ENCODE measurements around the gene MSH3.
"Not testable (repeated sequence)": the region's sequence is repeated elsewhere in the genome, so short reads cannot be mapped to it uniquely, and the experiment has no call there.

MSH3 gene

GRCh38 chr5:80809451-80809850 lies 155.0 kb downstream of the MSH3 start:
- DNase-seq (ENCODE audit: extremely low read depth, low read depth): no peak
- TF ChIP-seq CTCF (IDR thresholded peaks at IDR 0.05; ENCODE audit: low read depth, low read length): no peak

DNA sequence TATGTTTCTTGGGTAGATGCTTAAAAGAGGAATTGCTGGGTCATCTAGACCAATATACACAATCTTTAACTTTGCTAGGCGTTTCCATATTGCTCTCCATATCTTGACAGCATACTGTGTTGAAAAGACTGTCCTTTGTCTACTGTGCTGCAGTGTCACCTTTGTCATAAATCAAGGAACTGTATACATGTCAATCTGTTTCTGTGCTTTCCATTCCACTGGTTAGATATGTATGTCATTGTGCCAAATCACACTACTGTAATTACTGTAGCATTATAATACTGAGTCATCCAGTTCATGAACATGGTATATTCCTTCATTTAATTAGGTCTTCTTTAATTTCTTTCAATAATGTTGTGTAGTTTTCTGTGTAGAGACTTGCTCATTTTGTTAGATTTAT lies 156.0 kb downstream of the MSH3 start:
- no peak for DNase-seq (ENCODE audit: extremely low read depth, low read depth)
- no peak for TF ChIP-seq CTCF (IDR thresholded peaks at IDR 0.05; ENCODE audit: low read depth, low read length)

DNA sequence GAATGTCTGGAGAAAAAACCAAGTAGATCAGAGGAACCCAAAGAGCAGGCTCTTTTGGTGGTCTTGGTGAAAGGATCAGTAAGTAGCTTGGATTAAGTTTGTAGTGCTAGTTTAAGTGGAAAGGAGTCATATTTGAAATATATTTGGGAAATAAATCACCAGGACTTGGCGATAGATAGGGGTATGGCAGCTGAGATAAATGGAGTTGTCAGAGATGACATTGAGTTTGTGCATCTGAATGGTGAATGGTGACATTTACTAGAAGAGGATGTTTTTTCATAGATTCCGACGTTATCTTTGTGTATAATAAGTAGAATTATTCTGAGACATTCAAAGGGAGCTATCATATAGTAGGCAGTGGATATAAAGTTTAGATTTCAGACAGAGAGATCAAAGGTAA lies 162.1 kb downstream of the MSH3 start:
- TF ChIP-seq CTCF (IDR thresholded peaks at IDR 0.05; ENCODE audit: low read depth, low read length): no peak
- no peak for DNase-seq (ENCODE audit: extremely low read depth, low read depth)

- no peak for DNase-seq (ENCODE audit: extremely low read depth, low read depth)
- no peak for TF ChIP-seq CTCF (IDR thresholded peaks at IDR 0.05; ENCODE audit: low read depth, low read length)
Observed at GRCh38 chr5:80820685-80821084, 166.2 kb downstream of the MSH3 start.

DNA sequence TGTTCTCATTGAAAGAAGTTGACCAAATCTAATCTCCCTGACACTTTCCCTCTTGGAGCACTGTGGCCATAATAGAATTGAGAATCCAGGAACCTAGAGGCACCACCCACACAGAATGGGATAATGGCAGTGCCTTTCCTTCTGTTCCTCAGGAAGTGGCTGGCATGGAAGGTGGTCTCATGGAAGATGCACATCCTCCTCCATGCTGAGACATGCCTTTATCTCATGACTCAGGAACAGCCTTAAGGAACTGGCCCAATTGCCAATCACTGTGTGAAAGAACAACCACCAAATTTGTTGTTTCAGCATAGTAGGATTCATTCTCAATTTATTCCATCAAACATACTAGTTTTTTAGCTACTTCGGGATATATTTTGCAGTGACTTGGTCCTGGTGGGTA lies 168.2 kb downstream of the MSH3 start:
- DNase-seq (ENCODE audit: extremely low read depth, low read depth): no peak
- no peak for TF ChIP-seq CTCF (IDR thresholded peaks at IDR 0.05; ENCODE audit: low read depth, low read length)

DNA sequence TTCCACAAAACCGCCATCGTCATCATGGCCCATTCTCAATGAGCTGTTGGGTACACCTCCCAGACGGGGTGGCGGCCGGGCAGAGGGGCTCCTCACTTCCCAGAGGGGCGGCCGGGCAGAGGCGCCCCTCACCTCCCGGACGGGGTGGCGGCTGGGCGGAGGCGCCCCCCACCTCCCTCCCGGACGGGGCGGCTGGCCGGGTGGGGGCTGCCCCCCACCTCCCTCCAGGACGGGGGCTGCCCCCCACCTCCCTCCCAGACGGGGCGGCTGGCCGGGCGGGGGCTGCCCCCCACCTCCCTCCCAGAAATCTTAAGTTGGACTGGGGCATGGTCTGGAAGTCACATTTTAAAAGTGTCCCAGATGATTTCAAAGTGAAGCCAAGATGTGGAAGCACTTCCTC lies 169.7 kb downstream of the MSH3 start:
- not testable (repeated sequence) for DNase-seq (ENCODE audit: extremely low read depth, low read depth)

DNA sequence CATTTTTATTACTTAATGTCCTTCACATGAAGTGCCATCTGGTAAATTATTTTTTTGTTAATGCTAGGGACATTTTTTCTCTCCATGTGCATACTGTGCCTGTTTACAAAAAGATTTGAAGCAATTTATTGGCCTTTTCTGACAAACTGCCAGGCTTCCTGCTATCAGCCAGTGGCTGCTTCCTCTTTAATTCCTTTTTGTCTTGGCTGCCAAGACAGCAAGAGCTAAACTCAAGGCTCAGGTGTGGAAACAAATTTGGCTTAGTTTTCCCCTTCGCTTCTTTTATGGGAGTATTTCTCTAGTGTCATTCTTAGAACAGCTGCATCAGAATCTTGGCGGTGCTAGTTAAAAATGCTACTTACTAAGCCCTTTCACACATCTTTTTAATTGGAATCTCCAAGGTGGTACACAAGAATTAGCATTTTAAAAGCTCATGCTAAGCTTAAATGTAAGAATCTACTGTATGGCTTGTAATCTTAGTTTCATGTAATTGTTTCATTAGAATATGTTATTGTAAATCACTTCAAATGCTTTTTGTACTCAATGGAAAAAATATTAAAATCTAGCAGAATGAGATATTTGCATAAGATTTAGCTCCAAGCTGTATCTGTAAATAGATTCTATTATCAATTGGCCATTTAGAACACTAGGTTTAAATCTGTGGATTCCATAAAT lies 171.5 kb downstream of the MSH3 start:
- DNase-seq (ENCODE audit: extremely low read depth, low read depth): no peak
- no peak for TF ChIP-seq CTCF (IDR thresholded peaks at IDR 0.05; ENCODE audit: low read depth, low read length)

- no peak for DNase-seq (ENCODE audit: extremely low read depth, low read depth)
- TF ChIP-seq CTCF (IDR thresholded peaks at IDR 0.05; ENCODE audit: low read depth, low read length): no peak
Observed at GRCh38 chr5:80834710-80835109, 180.3 kb downstream of the MSH3 start.

All from AG09319 (cell line).